Endodermal cell (in vitro differentiated cells): ENCODE data around the gene OGDH. TPM values are rescaled to one million over a fixed set of nuclear protein-coding genes. Genes with fewer than 3 reads are reported as not detected.
"Not testable (repeated sequence)": the region's sequence is repeated elsewhere in the genome, so short reads cannot be mapped to it uniquely, and the experiment has no call there.

Experiments used
- DNase-seq: peaks from one replicate; pipeline ENCODE4 v3.0.0-alpha.2; 2017
- H3K27ac ChIP-seq: 2 replicates; pipeline ENCODE4 v1.5.1; 2013; ENCODE audit warnings: mild to moderate bottlenecking, low read depth, low read length, moderate library complexity
- H3K27me3 ChIP-seq: 2 replicates; pipeline ENCODE4 v1.6.1; 2013; ENCODE audit warnings: mild to moderate bottlenecking, low read length, moderate library complexity; ENCODE audit not compliant: insufficient read depth, control insufficient read depth, poor library complexity, severe bottlenecking
- H3K36me3 ChIP-seq: 2 replicates; pipeline ENCODE4 v1.7.0; 2013; ENCODE audit warnings: mild to moderate bottlenecking, low read length, moderate library complexity; ENCODE audit not compliant: control insufficient read depth, insufficient read depth
- H3K4me1 ChIP-seq: one replicate; pipeline ENCODE4 v1.7.0; 2013; ENCODE audit warnings: low read length; ENCODE audit not compliant: control insufficient read depth, insufficient read depth
- H3K4me3 ChIP-seq: 2 replicates; pipeline ENCODE4 v1.5.1; 2013; ENCODE audit warnings: mild to moderate bottlenecking, low read length, moderate library complexity
- H3K9ac ChIP-seq: 2 replicates; pipeline ENCODE4 v1.6.1; 2013; ENCODE audit warnings: mild to moderate bottlenecking, low read length, moderate library complexity; ENCODE audit not compliant: poor library complexity, severe bottlenecking; ENCODE audit errors: extremely low read depth
- H3K9me3 ChIP-seq: 2 replicates; pipeline ENCODE4 v1.6.1; 2013; ENCODE audit warnings: mild to moderate bottlenecking, low read length, moderate library complexity; ENCODE audit not compliant: control insufficient read depth
- H3K27ac Mint-ChIP-seq: 2 replicates; pipeline ENCODE4 v1.8.0; 2020; ENCODE audit warnings: mixed read lengths
- H3K27me3 Mint-ChIP-seq: 2 replicates; pipeline ENCODE4 v1.8.0; 2021; ENCODE audit warnings: mild to moderate bottlenecking, mixed read lengths; ENCODE audit not compliant: insufficient read depth
- H3K36me3 Mint-ChIP-seq: 2 replicates; pipeline ENCODE4 v1.8.0; 2020; ENCODE audit warnings: low read depth, mixed read lengths
- H3K4me1 Mint-ChIP-seq: 2 replicates; pipeline ENCODE4 v1.8.0; 2020; ENCODE audit warnings: mixed read lengths
- H3K4me3 Mint-ChIP-seq: 2 replicates; pipeline ENCODE4 v1.8.0; 2020; ENCODE audit warnings: mild to moderate bottlenecking, moderate library complexity, mixed read lengths
- H3K9me3 Mint-ChIP-seq: 2 replicates; pipeline ENCODE4 v1.8.0; 2020; ENCODE audit warnings: mild to moderate bottlenecking, mixed read lengths
- CTCF ChIP-seq: fragments of 200-600 bp; sonication (generic); conservative IDR thresholded peaks from 2 replicates; pipeline ENCODE4 v1.5.0; 2021; ENCODE audit warnings: antibody characterized with exemption, mild to moderate bottlenecking
- WGBS, 2 experiments: methylation state at CpG; one replicate each; pipeline versions ENCODE4 v1.1.5 to v1.1.7; 2013; ENCODE audit warnings: missing lambda C conversion rate in 2 of 2, mixed read lengths in 1 of 2; ENCODE audit not compliant: insufficient coverage in 1 of 2, insufficient read length in 1 of 2; 5-methylcytosine and 5-hydroxymethylcytosine counted together
- total RNA-seq, 2 donors: library from RNA; stranded (reverse); fragmentation: NEBNext Ultra II Directional in 1 of 2; extraction: Animal tissue kit (Norgen Biotek cat#: 25700) in 1 of 2; gene quantifications; 2 replicates in 1 of 2; 3 replicates in 1 of 2; pipeline ENCODE4 v1.2.1, GENCODE V29; 2021

OGDH gene
- total RNA-seq, 2 donors from 2014 or later: 82.5 to 96.0 TPM

- no peak overlapping the region for H3K4me3 Mint-ChIP-seq
- DNase-seq: no peak
- Histone ChIP-seq H3K9ac (no peak overlapping the region), H3K9me3 (peaks cover 10% of the 10 kb centered on the region), H3K36me3 (peaks cover 32% of the 10 kb centered on the region), H3K27me3 (no peaks in the 10 kb centered on the region), H3K4me1 (no peaks in the 10 kb centered on the region), H3K27ac (no peak overlapping the region), H3K4me3 (no peak overlapping the region)
- H3K4me1 Mint-ChIP-seq: no peaks in the 10 kb centered on the region
- 95 to 98% methylated on average over 13 to 15 of the region's 15 CpGs for WGBS, 2 experiments
- no peak for TF ChIP-seq CTCF
- H3K36me3 Mint-ChIP-seq: peaks cover 79% of the 10 kb centered on the region
- H3K9me3 Mint-ChIP-seq: peaks cover 9% of the 10 kb centered on the region
- H3K27me3 Mint-ChIP-seq: no peaks in the 10 kb centered on the region
- H3K27ac Mint-ChIP-seq: no peak overlapping the region
Observed at GRCh38 chr7:44696728-44697127, 90.3 kb downstream of the OGDH start.

DNA sequence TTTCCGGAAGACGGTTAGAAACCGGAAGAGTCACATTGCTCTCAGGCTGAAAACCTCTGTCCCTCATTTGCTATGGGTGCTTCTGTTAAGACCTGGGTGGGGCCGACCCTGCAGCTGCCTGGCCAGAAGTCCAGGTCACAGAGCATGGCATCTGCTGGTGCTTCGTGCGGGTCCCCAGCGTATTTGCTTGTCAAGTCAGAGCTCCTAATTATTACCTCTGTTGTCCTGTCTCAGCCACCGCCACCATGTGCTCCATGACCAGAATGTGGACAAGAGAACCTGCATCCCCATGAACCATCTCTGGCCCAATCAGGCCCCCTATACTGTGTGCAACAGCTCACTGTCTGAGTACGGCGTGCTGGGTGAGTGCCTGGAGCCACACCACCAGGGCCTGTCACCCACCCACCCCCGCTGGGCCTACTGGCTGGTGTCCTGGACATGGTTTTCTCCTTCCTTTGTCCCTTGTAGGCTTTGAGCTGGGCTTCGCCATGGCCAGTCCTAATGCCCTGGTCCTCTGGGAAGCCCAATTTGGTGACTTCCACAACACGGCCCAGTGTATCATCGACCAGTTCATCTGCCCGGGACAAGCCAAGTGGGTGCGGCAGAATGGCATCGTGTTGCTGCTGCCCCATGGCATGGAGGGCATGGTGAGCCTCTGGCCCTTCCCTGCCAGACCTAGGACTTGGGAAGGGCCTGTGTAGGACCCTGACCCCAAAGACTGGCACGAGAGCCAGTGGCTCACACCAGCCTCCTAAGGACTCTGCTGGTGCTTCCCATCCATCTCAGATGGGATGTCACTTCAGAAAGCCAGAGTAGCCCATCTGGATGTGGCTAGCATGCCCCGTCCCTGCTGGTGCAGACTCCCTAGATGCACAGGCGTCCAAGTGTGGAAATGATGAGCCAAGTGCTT is 91.0 kb downstream of the OGDH start:
- H3K27ac ChIP-seq: no peak overlapping the region
- no peak for TF ChIP-seq CTCF
- Mint-ChIP-seq H3K36me3 (peaks cover 79% of the 10 kb centered on the region), H3K4me1 (no peaks in the 10 kb centered on the region), H3K27ac (no peak overlapping the region), H3K27me3 (no peaks in the 10 kb centered on the region), H3K4me3 (no peak overlapping the region), H3K9me3 (peaks cover 9% of the 10 kb centered on the region)
- DNase-seq: no peak
- no peaks in the 10 kb centered on the region for H3K4me1 ChIP-seq
- peaks cover 32% of the 10 kb centered on the region for H3K36me3 ChIP-seq
- no peaks in the 10 kb centered on the region for H3K27me3 ChIP-seq
- H3K9ac ChIP-seq: no peak overlapping the region
- 94 to 97% methylated on average over 17 to 20 of the region's 20 CpGs for WGBS, 2 experiments
- H3K4me3 ChIP-seq: no peak overlapping the region
- H3K9me3 ChIP-seq: peaks cover 10% of the 10 kb centered on the region

DNA sequence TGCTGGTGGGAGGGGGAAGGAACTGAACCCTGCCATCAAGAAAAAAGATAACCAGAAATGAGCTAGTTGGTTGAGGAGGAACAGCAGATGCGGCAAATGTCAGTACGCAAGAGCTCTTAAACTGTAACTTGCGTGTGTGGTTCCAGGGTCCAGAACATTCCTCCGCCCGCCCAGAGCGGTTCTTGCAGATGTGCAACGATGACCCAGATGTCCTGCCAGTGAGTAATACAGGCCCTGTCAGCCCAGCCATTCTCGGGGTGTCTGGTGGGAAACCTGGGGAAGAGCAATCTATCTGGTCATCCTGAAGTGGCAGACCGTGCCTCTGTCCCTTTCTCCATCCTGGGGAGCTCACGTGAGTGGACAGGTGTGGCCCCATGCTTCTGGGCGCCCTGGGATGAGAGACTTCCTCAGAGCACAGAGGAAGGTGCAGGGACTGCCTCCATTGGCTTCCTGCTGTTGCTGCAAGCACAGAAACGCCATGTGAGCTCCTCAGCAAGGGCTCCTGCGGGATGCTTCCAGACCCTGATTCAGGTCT is 91.7 kb downstream of the OGDH start:
- H3K27me3 ChIP-seq: no peaks in the 10 kb centered on the region
- peaks cover 9% of the 10 kb centered on the region for H3K9me3 Mint-ChIP-seq

GRCh38 chr7:44699598-44699997 is 93.2 kb downstream of the OGDH start:
- not testable (repeated sequence) for H3K9ac ChIP-seq, H3K27me3 Mint-ChIP-seq, H3K27me3 ChIP-seq, H3K4me3 ChIP-seq, H3K4me1 ChIP-seq, H3K27ac Mint-ChIP-seq, H3K9me3 Mint-ChIP-seq, H3K4me3 Mint-ChIP-seq, H3K4me1 Mint-ChIP-seq, H3K27ac ChIP-seq, DNase-seq
- H3K36me3 Mint-ChIP-seq: peaks cover 87% of the 10 kb centered on the region
- peaks cover 14% of the 10 kb centered on the region for H3K9me3 ChIP-seq
- H3K36me3 ChIP-seq: peaks cover 31% of the 10 kb centered on the region
- 99% methylated on average over 2 of the region's 2 CpGs; no CpG with 5 or more reads in 1 of the 2 experiments for WGBS, 2 experiments

More for the DNA sequence above, 91.7 kb downstream of the OGDH start:
- Mint-ChIP-seq H3K4me3 (no peak overlapping the region), H3K36me3 (peaks cover 83% of the 10 kb centered on the region), H3K4me1 (no peaks in the 10 kb centered on the region), H3K27ac (no peak overlapping the region), H3K27me3 (no peaks in the 10 kb centered on the region)
- no peak overlapping the region for H3K4me3 ChIP-seq
- TF ChIP-seq CTCF: no peak
- peaks cover 32% of the 10 kb centered on the region for H3K36me3 ChIP-seq
- H3K4me1 ChIP-seq: no peaks in the 10 kb centered on the region
- DNase-seq: no peak
- H3K27ac ChIP-seq: no peak overlapping the region
- WGBS, 2 experiments: 94 to 98% methylated on average over 11 to 13 of the region's 13 CpGs
- H3K9me3 ChIP-seq: peaks cover 10% of the 10 kb centered on the region
- no peak overlapping the region for H3K9ac ChIP-seq
